SK-N-SH (cell line): ENCODE measurements around the gene RPL29. TPM values are rescaled to one million over a fixed set of nuclear protein-coding genes. Genes with fewer than 3 reads are reported as not detected.

Experiments used
- CTCF ChIA-PET: fragments of 300-600, 350-600 bp; formaldehyde crosslinking; extraction: SDS; loops from one replicate; lab custom pipeline; 2021; lab: Yijun Ruan, JAX
- POLR2A ChIA-PET: fragments of 350-600 bp; sonication (Branson Sonifier 250); formaldehyde crosslinking; extraction: SDS; loops from one replicate; lab custom pipeline; 2020; ENCODE audit warnings: antibody characterized with exemption, inconsistent platforms; lab: Yijun Ruan, JAX
- DNase-seq: peaks from one replicate; pipeline ENCODE4 v3.0.0; 2012
- H2AFZ ChIP-seq: fragments of 200-600 bp; sonication (generic); 2 replicates; pipeline ENCODE4 v1.8.1; 2016; ENCODE audit warnings: antibody characterized with exemption, mild to moderate bottlenecking, low read depth
- H3F3A ChIP-seq: fragments of 200-600 bp; sonication (generic); replicated peaks from 2 replicates; pipeline ENCODE3; 2016; ENCODE audit warnings: antibody characterized with exemption, mild to moderate bottlenecking; ENCODE audit not compliant: insufficient read depth
- H3K27ac ChIP-seq, 2 experiments: fragments of 200-500 bp in 1 of 2; fragments of 200-600 bp in 1 of 2; sonication (Bioruptor generic) in 1 of 2; sonication (generic), shearing (Covaris generic) in 1 of 2; 2 replicates each; pipeline versions ENCODE4 v1.5.1 to v1.6.1; 2014 to 2016; ENCODE audit warnings: low read depth in 2 of 2, inconsistent platforms in 1 of 2, low read length in 1 of 2, mild to moderate bottlenecking in 1 of 2, mixed read lengths in 1 of 2
- H3K27me3 ChIP-seq: fragments of 200-600 bp; sonication (generic), shearing (Covaris generic); 2 replicates; pipeline ENCODE4 v1.6.1; 2016; ENCODE audit warnings: mixed run types; ENCODE audit not compliant: insufficient read depth
- H3K36me3 ChIP-seq, 2 experiments: fragments of 200-500 bp in 1 of 2; fragments of 200-600 bp in 1 of 2; sonication (Bioruptor generic) in 1 of 2; sonication (generic) in 1 of 2; replicated peaks in 1 of 2; 2 replicates each; pipeline versions ENCODE3 to v1.5.1; 2014 to 2016; ENCODE audit warnings: low read length in 1 of 2, mild to moderate bottlenecking in 1 of 2; ENCODE audit not compliant: insufficient read depth in 2 of 2, control insufficient read depth in 1 of 2
- H3K4me1 ChIP-seq, 2 experiments: fragments of 200-500 bp in 1 of 2; fragments of 200-600 bp in 1 of 2; sonication (Bioruptor generic) in 1 of 2; sonication (generic), shearing (Covaris generic) in 1 of 2; 2 replicates each; pipeline versions ENCODE4 v1.5.1 to v1.6.1; 2014 to 2016; ENCODE audit warnings: low read depth in 1 of 2, low read length in 1 of 2, mixed run types in 1 of 2; ENCODE audit not compliant: insufficient read depth in 2 of 2, control insufficient read depth in 1 of 2
- H3K4me2 ChIP-seq: fragments of 200-600 bp; sonication (generic), shearing (Covaris generic); 2 replicates; pipeline ENCODE4 v1.6.1; 2017; ENCODE audit warnings: mixed run types
- H3K4me3 ChIP-seq, 2 experiments: fragments of 200-500 bp in 1 of 2; fragments of 200-600 bp in 1 of 2; sonication (Bioruptor generic) in 1 of 2; sonication (generic), shearing (Covaris generic) in 1 of 2; 2 replicates each; pipeline versions ENCODE4 v1.5.1 to v1.8.1; 2014 to 2016; ENCODE audit warnings: low read depth in 2 of 2, inconsistent platforms in 1 of 2, low read length in 1 of 2, mild to moderate bottlenecking in 1 of 2, mixed read lengths in 1 of 2, moderate library complexity in 1 of 2
- H3K79me2 ChIP-seq: fragments of 200-600 bp; sonication (generic); 2 replicates; pipeline ENCODE4 v1.8.1; 2017; ENCODE audit warnings: mild to moderate bottlenecking; ENCODE audit not compliant: insufficient read depth
- H3K9ac ChIP-seq: fragments of 200-600 bp; sonication (generic); 2 replicates; pipeline ENCODE4 v1.6.1; 2017; ENCODE audit warnings: mixed run types
- H3K9me2 ChIP-seq: fragments of 200-600 bp; sonication (generic); 2 replicates; pipeline ENCODE4 v1.6.1; 2017; ENCODE audit warnings: mixed run types
- H3K9me3 ChIP-seq: fragments of 200-600 bp; sonication (generic); 2 replicates; pipeline ENCODE4 v1.6.1; 2017; ENCODE audit warnings: mixed run types, mild to moderate bottlenecking, moderate library complexity
- H4K20me1 ChIP-seq: fragments of 200-600 bp; sonication (generic); 2 replicates; pipeline ENCODE4 v1.6.1; 2017; ENCODE audit warnings: mild to moderate bottlenecking, mixed run types; ENCODE audit not compliant: insufficient read depth
- CHD2 ChIP-seq: fragments of 150-350 bp; IDR thresholded peaks from 2 replicates; pipeline ENCODE4 v1.6.1; 2018; ENCODE audit warnings: low read length; ENCODE audit not compliant: partially characterized antibody
- CTCF ChIP-seq: fragments of 200-600 bp; sonication (generic); IDR thresholded peaks from 2 replicates; pipeline ENCODE4 v1.6.1; 2017; ENCODE audit warnings: antibody characterized with exemption, mild to moderate bottlenecking, moderate library complexity
- EP300 ChIP-seq, 2 experiments: IDR thresholded peaks; 2 replicates each; pipeline versions ENCODE4 v1.4.0 to v1.6.1; 2012; ENCODE audit warnings: borderline replicate concordance in 1 of 2, low read depth in 1 of 2, low read length in 1 of 2
- FOSL2 ChIP-seq: IDR thresholded peaks from 2 replicates; pipeline ENCODE4 v1.4.0; 2012; ENCODE audit warnings: low read depth, mild to moderate bottlenecking, moderate library complexity, borderline replicate concordance
- FOXM1 ChIP-seq: IDR thresholded peaks from 2 replicates; pipeline ENCODE4 v1.4.0; 2012; ENCODE audit warnings: low read depth, mild to moderate bottlenecking
- GATA2 ChIP-seq: sonication (generic); formaldehyde crosslinking; IDR thresholded peaks from 2 replicates; pipeline ENCODE4 v1.5.0; 2020; ENCODE audit warnings: mild to moderate bottlenecking, missing genetic modification reagents
- JUND ChIP-seq: IDR thresholded peaks from 2 replicates; pipeline ENCODE4 v1.4.0; 2012
- MAX ChIP-seq: IDR thresholded peaks from 2 replicates; pipeline ENCODE4 v1.4.0; 2012; ENCODE audit warnings: low read depth
- NFIC ChIP-seq: IDR thresholded peaks from 2 replicates; pipeline ENCODE4 v1.4.0; 2012; ENCODE audit warnings: borderline replicate concordance
- RCOR1 ChIP-seq: fragments of 150-350 bp; IDR thresholded peaks from 2 replicates; pipeline ENCODE4 v1.6.1; 2017; ENCODE audit warnings: antibody characterized with exemption, low read length
- SIN3A ChIP-seq: IDR thresholded peaks from 2 replicates; pipeline ENCODE4 v1.6.1; 2012; ENCODE audit warnings: low read depth, mild to moderate bottlenecking, low read length, moderate library complexity, borderline replicate concordance
- SMC3 ChIP-seq: IDR thresholded peaks from 2 replicates; pipeline ENCODE4 v1.6.1; 2012; ENCODE audit warnings: low read depth, low read length, improper control_type of control experiment
- TAF1 ChIP-seq: IDR thresholded peaks from 2 replicates; pipeline ENCODE4 v1.6.1; 2012; ENCODE audit warnings: low read depth, mild to moderate bottlenecking, low read length, moderate library complexity, borderline replicate concordance
- WGBS: methylation state at CpG from one replicate; pipeline ENCODE4 v1.1.6; 2017; ENCODE audit warnings: low lambda C conversion rate; 5-methylcytosine and 5-hydroxymethylcytosine counted together
- polyA plus RNA-seq, 3 experiments: library from polyadenylated mRNA; depleted of rRNA; stranded (reverse); fragments of >200 nt; gene quantifications; 2 replicates each; pipeline ENCODE4 v1.2.3, GENCODE V29; 2012

RPL29 gene
- polyA plus RNA-seq, 1 of the 3 experiments (the other 2 are of a cell fraction): 3,173 TPM

- ChIA-PET CTCF (interaction anchor here (0.8 to 10.7 kb wide), 5 partner anchors 9 to 22 kb away, joined by 4 to 84 read pairs (median 8); partner anchors contain the start of genes ABHD14A, ABHD14B, ACY1 and GPR62), POLR2A (interaction anchor here (1.0 to 1.8 kb wide), 3 partner anchors 10 to 21 kb away, joined by 3 to 11 read pairs (median 3); partner anchors contain the start of gene ABHD14B)
- 0 out of 2 replicates have a peak, but pooled peaks cover 4% of the 10 kb centered on the region for H4K20me1 ChIP-seq
Observed at GRCh38 chr3:51963951-51964451, 31.7 kb downstream of the RPL29 start.

GRCh38 chr3:51962854-51963530 is 32.7 kb downstream of the RPL29 start:
- no peak overlapping the region for H3K4me2 ChIP-seq
- H3K79me2 ChIP-seq: peaks cover 37% of the 10 kb centered on the region
- CTCF ChIA-PET: interaction anchor here (1.3 to 10.7 kb wide), 4 partner anchors 8 to 21 kb away, joined by 4 to 84 read pairs (median 14); partner anchors contain the start of genes ABHD14A, ABHD14B, ACY1 and GPR62
- no peaks in the 10 kb centered on the region for H3K27me3 ChIP-seq
- no peak overlapping the region for H2AFZ ChIP-seq
- no peak overlapping the region for H3K27ac ChIP-seq
- H4K20me1 ChIP-seq: 0 out of 2 replicates have a peak, but pooled peaks cover 4% of the 10 kb centered on the region
- no peak overlapping the region for H3K4me3 ChIP-seq
- no peaks in the 10 kb centered on the region for H3K9me2 ChIP-seq
- 95% methylated on average over 3 of the region's 6 CpGs for WGBS
- DNase-seq: no peak
- no peak overlapping the region for H3K9ac ChIP-seq
- H3F3A ChIP-seq: no peaks in the 10 kb centered on the region
- TF ChIP-seq SIN3A: no peak
- TF ChIP-seq MAX: no peak
- TF ChIP-seq FOSL2: no peak
- TF ChIP-seq RCOR1: no peak
- no peak for TF ChIP-seq SMC3
- no peak for TF ChIP-seq CTCF
- H3K9me3 ChIP-seq: no peaks in the 10 kb centered on the region
- H3K36me3 ChIP-seq: peaks cover 0 to 33% of the 10 kb centered on the region in 2 experiments
- peaks cover 4 to 34% of the 10 kb centered on the region in 2 experiments; a peak in 2 of 4 replicates for H3K4me1 ChIP-seq
- POLR2A ChIA-PET: interaction anchor here (0.6 to 1.7 kb wide), 5 partner anchors 10 to 33 kb away, joined by 3 to 4 read pairs (median 3); partner anchors contain the start of genes ABHD14A and RPL29

More at GRCh38 chr3:51963951-51964451, 31.7 kb downstream of the RPL29 start:
- 100% methylated on average over 1 of the region's 12 CpGs for WGBS
- peak; percentile 40 for DNase-seq
- no peaks in the 10 kb centered on the region for H3K9me2 ChIP-seq
- H3K9ac ChIP-seq: no peak overlapping the region
- H3K27ac ChIP-seq: peak overlapping the region in 1 of 2 experiments; percentile 16; a peak in 1 of 4 replicates
- TF ChIP-seq TAF1 (no peak), NFIC (no peak), CHD2 (no peak), SIN3A (no peak), EP300 (IDR thresholded peaks at IDR 0.05; ENCODE audit: borderline replicate concordance in 1 of 2, low read depth in 1 of 2, low read length in 1 of 2) (no peak), SMC3 (no peak), JUND (no peak), GATA2 (CRISPR knock-in tag) (no peak), FOXM1 (no peak)
- H3K36me3 ChIP-seq: peaks cover 0 to 25% of the 10 kb centered on the region in 2 experiments
- H3K4me1 ChIP-seq: peaks cover 4 to 41% of the 10 kb centered on the region in 2 experiments; a peak in 2 of 4 replicates
- no peaks in the 10 kb centered on the region for H3K27me3 ChIP-seq
- peaks cover 6% of the 10 kb centered on the region for H3F3A ChIP-seq
- no peaks in the 10 kb centered on the region for H3K9me3 ChIP-seq
- H3K4me2 ChIP-seq: no peak overlapping the region
- no peak overlapping the region for H3K4me3 ChIP-seq
- H2AFZ ChIP-seq: no peak overlapping the region
- H3K79me2 ChIP-seq: peaks cover 39% of the 10 kb centered on the region
